Natural killer cell (primary cell): Measurements from ENCODE around the gene AOX1. TPM values are rescaled to one million over a fixed set of nuclear protein-coding genes. Genes with fewer than 3 reads are reported as not detected.
"Not testable (repeated sequence)": the region's sequence is repeated elsewhere in the genome, so short reads cannot be mapped to it uniquely, and the experiment has no call there.

Experiments
- ATAC-seq, 3 donors: fragments of 150-1000 bp in 2 of 3; fragments of 200-7000 bp in 1 of 3; cut with Tn5 transposase; 1 replicate in 1 of 3; 2 replicates in 2 of 3; pipeline ENCODE4 v1.10.0; 2021; ENCODE audit warnings: mild to moderate bottlenecking in 2 of 3, moderate library complexity in 2 of 3
- DNase-seq, 2 donors: peaks; one replicate each; pipeline versions ENCODE4 v3.0.0 to v3.0.0-alpha.2; 2013 to 2021; ENCODE audit warnings: mixed read lengths in 1 of 2
- H3K27ac ChIP-seq: one replicate; pipeline ENCODE4 v1.5.1; 2013; ENCODE audit warnings: mild to moderate bottlenecking, low read length
- H3K27me3 ChIP-seq: one replicate; pipeline ENCODE4 v1.6.1; 2013; ENCODE audit warnings: low read length; ENCODE audit not compliant: control insufficient read depth, insufficient read depth
- H3K36me3 ChIP-seq: one replicate; pipeline ENCODE4 v1.6.1; 2013; ENCODE audit warnings: low read length; ENCODE audit not compliant: control insufficient read depth, insufficient read depth
- H3K4me1 ChIP-seq: one replicate; pipeline ENCODE4 v1.6.1; 2013; ENCODE audit warnings: low read length; ENCODE audit not compliant: control insufficient read depth, insufficient read depth
- H3K4me3 ChIP-seq: one replicate; pipeline ENCODE4 v1.5.1; 2013; ENCODE audit warnings: low read length
- H3K9me3 ChIP-seq: one replicate; pipeline ENCODE4 v1.6.1; 2013; ENCODE audit warnings: low read length; ENCODE audit not compliant: control insufficient read depth, insufficient read depth
- H3K27ac Mint-ChIP-seq, 2 donors: one replicate each; pipeline ENCODE4 v1.8.0; 2022; ENCODE audit warnings: mild to moderate bottlenecking in 2 of 2, mixed read lengths in 2 of 2, moderate library complexity in 1 of 2
- H3K27me3 Mint-ChIP-seq, 2 donors: one replicate each; pipeline ENCODE4 v1.8.0; 2022; ENCODE audit warnings: low read depth in 2 of 2, mixed read lengths in 2 of 2
- H3K36me3 Mint-ChIP-seq: one replicate; pipeline ENCODE4 v1.8.0; 2022; ENCODE audit warnings: mixed read lengths
- H3K4me1 Mint-ChIP-seq, 2 donors: one replicate each; pipeline ENCODE4 v1.8.0; 2022; ENCODE audit warnings: mixed read lengths in 2 of 2
- H3K4me3 Mint-ChIP-seq: one replicate; pipeline ENCODE4 v1.8.0; 2022; ENCODE audit warnings: mild to moderate bottlenecking, moderate library complexity, mixed read lengths
- H3K9me3 Mint-ChIP-seq, 2 donors: one replicate each; pipeline ENCODE4 v1.8.0; 2022; ENCODE audit warnings: mixed read lengths in 2 of 2
- CTCF ChIP-seq: fragments of 200-600 bp; IDR thresholded peaks from one replicate; pipeline ENCODE4 v1.8.0; 2022; ENCODE audit warnings: antibody characterized with exemption
- WGBS: methylation state at CpG from one replicate; pipeline ENCODE4 v1.1.7; 2013; ENCODE audit warnings: missing lambda C conversion rate; ENCODE audit not compliant: insufficient coverage; 5-methylcytosine and 5-hydroxymethylcytosine counted together
- intact Hi-C: fragments of 100-400 bp; cut with micrococcal nuclease; formaldehyde crosslinking; loops from one replicate; pipeline ENCODE4 v1.14.2; 2022
- total RNA-seq, 4 donors: library from RNA; stranded (reverse); fragments of 120-200 nt in 1 of 4; gene quantifications; one replicate each; pipeline versions ENCODE4 v1.2.3 to v1.2.4, GENCODE V29; 2013 to 2022

AOX1 gene
- total RNA-seq, 3 donors from 2014 or later (not counting 1 experiment from before 2014, with no cell fraction given): not detected

- Mint-ChIP-seq H3K27ac (no peak overlapping the region), H3K4me1 (no peaks in the 10 kb centered on the region), H3K36me3 (no peaks in the 10 kb centered on the region), H3K4me3 (no peak overlapping the region), H3K9me3 (no peaks in the 10 kb centered on the region), H3K27me3 (peaks cover 7% of the 10 kb centered on the region in 2 donors)
- whole genome bisulfite sequencing: 95% methylated on average over 3 of the region's 3 CpGs
- intact Hi-C loops: no loop called here
- no peak for TF ChIP-seq CTCF
- Histone ChIP-seq H3K36me3 (no peaks in the 10 kb centered on the region), H3K9me3 (no peaks in the 10 kb centered on the region), H3K27me3 (no peaks in the 10 kb centered on the region), H3K4me3 (no peak overlapping the region), H3K27ac (no peak overlapping the region), H3K4me1 (peaks cover 3% of the 10 kb centered on the region)
- ATAC-seq: no peak
- no peak for DNase-seq
Observed at GRCh38 chr2:200640176-200640575, 54.4 kb downstream of the AOX1 start.

- H3K36me3 ChIP-seq: no peaks in the 10 kb centered on the region
- no peak overlapping the region for H3K27ac ChIP-seq
- peaks cover under 1 to 3% of the 10 kb centered on the region in 2 donors for H3K27me3 Mint-ChIP-seq
- intact Hi-C loops: no loop called here
- no peaks in the 10 kb centered on the region for H3K27me3 ChIP-seq
- ATAC-seq: no peak
- 97% methylated on average over 7 of the region's 7 CpGs for WGBS
- no peak for TF ChIP-seq CTCF
- no peaks in the 10 kb centered on the region for H3K9me3 Mint-ChIP-seq
- H3K4me1 ChIP-seq: no peaks in the 10 kb centered on the region
- no peak overlapping the region for H3K4me3 Mint-ChIP-seq
- DNase-seq: no peak
- H3K9me3 ChIP-seq: no peaks in the 10 kb centered on the region
- no peak overlapping the region for H3K4me3 ChIP-seq
- no peak overlapping the region for H3K27ac Mint-ChIP-seq
- H3K4me1 Mint-ChIP-seq: no peaks in the 10 kb centered on the region
- H3K36me3 Mint-ChIP-seq: no peaks in the 10 kb centered on the region
Observed at GRCh38 chr2:200640901-200641300, 55.1 kb downstream of the AOX1 start.

GRCh38 chr2:200648518-200649281, 62.9 kb downstream of the AOX1 start:
- H3K4me3 ChIP-seq, intact Hi-C loops, H3K36me3 Mint-ChIP-seq, H3K27ac Mint-ChIP-seq, H3K9me3 ChIP-seq, DNase-seq, ATAC-seq, H3K27me3 ChIP-seq, H3K4me1 ChIP-seq, H3K9me3 Mint-ChIP-seq, H3K4me3 Mint-ChIP-seq, H3K27ac ChIP-seq, H3K36me3 ChIP-seq: not testable (repeated sequence)
- WGBS: 90% methylated on average over 3 of the region's 3 CpGs
- H3K4me1 Mint-ChIP-seq: peaks cover 9 to 11% of the 10 kb centered on the region in 2 donors
- H3K27me3 Mint-ChIP-seq: peaks cover 11 to 30% of the 10 kb centered on the region in 2 donors

- no peak overlapping the region for H3K4me3 Mint-ChIP-seq
- H3K27ac Mint-ChIP-seq: no peak overlapping the region
- Histone ChIP-seq H3K4me1 (no peaks in the 10 kb centered on the region), H3K27me3 (no peaks in the 10 kb centered on the region), H3K36me3 (no peaks in the 10 kb centered on the region), H3K9me3 (no peaks in the 10 kb centered on the region), H3K27ac (no peak overlapping the region), H3K4me3 (no peak overlapping the region)
- 80% methylated on average over 3 of the region's 3 CpGs for WGBS
- DNase-seq (no peak), ATAC-seq (no peak)
- no peak for TF ChIP-seq CTCF
- intact Hi-C loops: no loop called here
- H3K27me3 Mint-ChIP-seq: peaks cover 11 to 30% of the 10 kb centered on the region in 2 donors
- H3K36me3 Mint-ChIP-seq: no peaks in the 10 kb centered on the region
- H3K9me3 Mint-ChIP-seq: no peaks in the 10 kb centered on the region
- peaks cover 9 to 11% of the 10 kb centered on the region in 2 donors for H3K4me1 Mint-ChIP-seq
Observed at GRCh38 chr2:200649724-200650123, 63.9 kb downstream of the AOX1 start.
